Measurements from ENCODE around the gene PPP6C.
A peak's percentile ranks its signal among the peaks of the same experiment; 100 is the strongest.
"Not testable (repeated sequence)": the region's sequence is repeated elsewhere in the genome, so short reads cannot be mapped to it uniquely, and the experiment has no call there.

The PPP6C gene

GRCh38 chr9:125189361-125190289 is at the start of gene PPP6C:
TSS of gene PPP6C (minus strand) at chr9:125189803. CDS start at chr9:125189718, 85 bp downstream.
- peak; percentile 84 for DNase-seq

- DNase-seq = no peak
Measured at GRCh38 chr9:125238915-125239446, 49.4 kb upstream of the PPP6C start.

DNA sequence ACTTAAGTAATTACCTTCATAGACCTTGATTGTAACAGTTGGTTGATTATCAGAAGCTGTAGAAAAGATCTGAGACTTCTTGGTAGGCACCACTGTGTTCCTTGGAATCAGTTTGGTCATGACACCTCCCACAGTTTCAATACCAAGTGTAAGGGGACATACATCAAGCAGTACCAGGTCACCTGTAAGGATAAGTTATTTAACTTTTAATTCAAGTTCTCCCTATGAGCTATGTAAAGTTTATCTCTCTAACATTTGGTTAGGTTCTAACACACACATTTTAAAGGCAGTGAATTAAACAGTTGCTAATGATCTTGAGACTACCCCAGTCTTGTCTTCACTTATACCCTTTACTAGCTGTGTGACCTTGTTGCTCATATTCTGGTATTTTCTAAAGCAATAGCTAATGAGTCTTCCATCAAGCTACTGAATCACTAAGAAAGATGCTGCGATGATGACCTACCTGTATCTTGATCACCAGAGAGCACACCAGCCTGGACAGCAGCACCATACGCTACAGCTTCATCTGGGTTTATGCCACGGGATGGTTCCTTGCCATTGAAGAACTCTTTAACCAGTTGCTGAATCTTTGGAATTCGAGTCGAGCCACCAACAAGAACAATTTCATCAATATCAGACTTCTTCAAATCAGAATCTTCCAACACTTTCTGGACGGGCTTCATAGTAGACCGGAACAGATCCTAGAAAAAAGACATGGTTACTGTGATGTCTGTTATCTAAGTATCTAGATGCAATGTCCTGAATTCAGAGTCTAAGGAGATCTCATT is 48.7 kb upstream of the PPP6C start:
- no peak for DNase-seq

DNA sequence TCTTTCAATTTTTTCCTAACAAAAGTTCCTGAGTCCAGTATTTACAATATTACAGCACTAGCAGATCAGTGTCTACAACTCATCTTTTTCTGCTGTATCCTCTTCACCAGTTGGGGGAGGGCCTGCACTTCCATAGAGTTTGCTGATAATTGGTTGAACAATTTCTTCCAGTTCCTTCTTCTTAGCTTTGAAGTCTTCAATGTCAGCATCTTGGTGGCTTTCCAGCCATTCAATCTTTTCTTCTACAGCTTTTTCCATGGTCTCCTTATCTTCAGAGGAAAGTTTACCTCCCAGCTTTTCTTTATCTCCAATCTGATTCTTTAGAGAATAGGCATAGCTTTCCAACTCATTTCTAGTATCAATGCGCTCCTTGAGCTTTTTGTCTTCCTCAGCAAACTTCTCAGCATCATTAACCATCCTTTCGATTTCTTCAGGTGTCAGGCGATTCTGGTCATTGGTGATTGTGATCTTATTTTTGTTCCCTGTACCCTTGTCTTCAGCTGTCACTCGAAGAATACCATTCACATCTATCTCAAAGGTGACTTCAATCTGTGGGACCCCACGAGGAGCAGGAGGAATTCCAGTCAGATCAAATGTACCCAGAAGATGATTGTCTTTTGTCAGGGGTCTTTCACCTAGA is 47.0 kb upstream of the PPP6C start:
- not testable (repeated sequence) for DNase-seq

DNA sequence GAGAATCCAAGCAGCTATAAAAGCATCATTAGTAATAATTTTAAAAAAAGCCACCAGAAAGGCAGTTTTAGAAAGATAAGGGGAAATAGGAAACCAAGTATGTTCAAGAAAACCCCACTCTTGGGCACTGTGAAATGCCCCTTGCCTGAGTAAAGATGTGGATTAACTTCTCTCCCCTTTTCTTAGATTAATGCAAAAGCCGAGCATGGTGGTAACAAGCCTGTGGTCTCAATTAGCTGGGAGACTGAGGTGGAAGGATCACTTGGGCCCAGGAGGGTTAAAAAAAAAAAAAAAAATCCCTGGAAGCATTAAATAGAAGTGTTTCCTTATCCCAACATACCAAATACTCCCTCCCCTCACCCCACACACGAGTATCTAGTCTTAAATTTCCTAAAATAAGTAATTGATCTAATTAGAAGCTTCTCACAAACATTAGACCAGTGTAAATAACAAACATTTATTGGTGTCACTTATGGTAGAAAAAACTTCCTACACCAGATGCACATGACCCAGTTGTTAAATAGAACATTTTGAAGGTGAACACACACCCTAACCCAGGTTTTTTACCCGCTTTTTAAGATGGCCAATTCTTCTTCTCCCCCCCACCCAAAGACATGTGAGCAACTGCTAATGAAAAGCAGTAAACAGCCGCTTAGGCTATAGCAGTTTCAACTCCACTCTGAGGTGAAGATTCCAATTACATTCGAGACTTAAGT is 46.4 kb upstream of the PPP6C start:
- DNase-seq = no peak

DNA sequence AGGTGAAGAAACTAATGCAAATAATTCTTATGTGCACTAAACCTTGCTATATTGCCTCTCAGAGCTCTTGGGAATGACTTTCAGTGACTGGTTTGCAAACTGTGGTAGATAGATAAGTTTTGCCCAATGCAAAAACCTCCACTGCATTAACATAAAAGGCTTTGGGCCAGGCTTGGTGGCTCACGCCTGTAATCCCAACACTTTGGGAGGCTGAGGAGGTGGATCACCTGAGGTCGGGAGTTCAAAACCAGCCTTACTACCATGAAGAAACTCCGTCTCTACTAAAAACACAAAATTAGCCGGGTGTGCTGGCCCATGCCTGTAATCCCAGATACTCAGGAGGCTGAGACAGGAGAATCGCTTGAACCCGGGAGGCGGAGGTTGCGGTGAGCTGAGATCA is 44.5 kb upstream of the PPP6C start:
- not testable (repeated sequence) for DNase-seq

- DNase-seq = no peak
Measured at GRCh38 chr9:125233678-125234077, 44.1 kb upstream of the PPP6C start.

- DNase-seq = no peak
Measured at GRCh38 chr9:125227761-125228160, 38.2 kb upstream of the PPP6C start.

GRCh38 chr9:125224858-125225257 is 35.3 kb upstream of the PPP6C start:
- not testable (repeated sequence) for DNase-seq

- no peak for DNase-seq
Measured at GRCh38 chr9:125218621-125219020, 29.0 kb upstream of the PPP6C start.

DNA sequence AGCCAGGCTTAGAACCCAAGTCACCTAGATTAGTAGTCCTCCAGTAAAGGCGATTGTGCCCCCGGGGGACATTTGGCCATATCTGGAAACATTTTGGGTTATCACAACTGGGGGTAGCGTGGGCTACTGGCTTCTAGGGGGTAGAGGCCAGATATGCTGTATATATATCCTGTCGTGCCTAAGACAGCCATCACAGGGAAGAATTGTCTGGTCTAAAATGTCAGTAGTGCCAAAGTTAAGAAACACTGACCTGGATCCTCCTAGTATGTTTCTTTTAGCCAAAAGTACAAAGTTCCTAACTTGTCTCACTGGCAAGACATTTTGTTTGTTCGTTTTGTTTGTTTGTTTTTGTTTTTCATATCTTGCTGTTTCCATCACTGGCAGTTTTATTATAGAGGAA is 24.6 kb upstream of the PPP6C start:
- DNase-seq = no peak

DNA sequence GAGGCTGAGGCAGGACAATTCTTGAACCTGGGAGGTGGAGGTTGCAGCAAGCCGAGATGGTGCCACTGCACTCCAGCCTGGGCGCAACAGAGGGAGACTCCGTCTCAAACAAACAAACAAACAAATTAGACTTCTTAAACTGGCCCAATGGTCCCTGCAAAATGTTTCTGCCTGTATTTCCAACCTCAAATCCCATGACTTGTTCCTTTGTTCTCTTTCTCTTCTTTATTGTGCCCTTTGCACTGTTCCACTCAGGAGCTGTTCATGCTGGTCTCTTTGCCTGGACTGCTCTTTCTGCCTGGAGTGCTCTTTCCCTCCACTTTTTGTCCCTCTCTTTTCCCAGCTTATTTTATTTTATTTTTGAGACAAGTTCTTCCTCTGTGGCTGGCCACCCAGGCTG is 14.9 kb upstream of the PPP6C start:
- no peak for DNase-seq

DNA sequence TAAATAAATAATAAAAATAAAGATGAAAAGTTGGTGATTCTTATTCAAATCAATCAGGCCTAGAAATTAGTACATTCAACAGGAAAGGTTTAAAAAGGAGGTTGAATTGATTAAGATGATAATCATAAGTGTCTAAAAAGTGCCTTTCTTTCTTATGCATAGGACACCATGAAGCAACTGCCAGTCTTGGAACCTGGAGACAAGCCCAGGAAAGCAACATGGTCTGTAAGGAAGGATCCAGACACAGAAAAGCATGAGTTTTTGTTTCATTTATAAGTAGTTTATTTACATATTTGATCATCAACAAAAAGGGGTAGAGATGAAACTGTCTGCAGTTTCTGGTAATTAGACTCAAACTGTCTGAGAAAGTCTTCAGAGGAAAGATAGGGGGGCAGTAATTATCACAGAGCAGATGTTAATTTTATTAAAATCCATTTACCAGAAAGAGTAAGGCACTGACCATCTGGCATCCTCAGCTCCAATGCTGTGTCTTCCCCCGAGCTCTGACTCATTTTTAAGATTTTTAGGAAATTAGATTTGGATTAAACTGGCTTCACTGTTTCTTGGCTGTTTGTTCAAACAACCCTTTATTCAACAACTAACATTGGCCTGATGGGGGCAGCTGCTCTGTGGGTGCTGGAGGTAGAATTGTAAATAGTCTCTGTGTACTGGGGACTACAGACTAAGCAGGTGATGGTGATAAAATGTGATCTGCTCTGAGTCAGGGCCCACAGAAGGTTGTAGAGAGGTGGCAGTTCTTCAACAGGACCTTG is 13.4 kb upstream of the PPP6C start:
- DNase-seq = no peak

- peak; percentile 39 for DNase-seq
Measured at GRCh38 chr9:125200216-125201047, 10.8 kb upstream of the PPP6C start, which contains the start of gene RABEPK. TSS of gene RABEPK (plus strand) at chr9:125200542. CDS start at chr9:125203014, 2,472 bp downstream.

- not testable (repeated sequence) for DNase-seq
Measured at GRCh38 chr9:125195591-125195990, 6.0 kb upstream of the PPP6C start.

DNA sequence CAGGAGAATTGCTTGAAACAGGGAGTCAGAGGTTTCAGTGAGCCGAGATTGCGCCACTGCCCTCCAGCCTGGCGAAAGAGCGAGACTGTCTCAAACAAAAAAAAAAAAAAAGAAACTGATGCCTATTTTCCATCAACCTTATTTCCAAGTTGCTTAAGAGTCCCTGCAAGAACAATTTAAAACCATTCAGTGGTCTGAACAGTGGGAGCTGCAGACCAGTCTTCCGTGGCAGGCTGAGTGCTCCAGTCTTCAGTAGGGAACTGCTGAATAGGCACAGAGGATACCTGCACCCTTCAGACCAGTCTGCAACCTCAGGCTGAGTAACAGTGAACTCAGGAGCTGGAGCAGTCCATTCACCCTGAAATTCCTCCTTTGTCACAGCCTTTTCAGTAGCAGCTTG is 4.9 kb upstream of the PPP6C start:
- DNase-seq = not testable (repeated sequence)

DNA sequence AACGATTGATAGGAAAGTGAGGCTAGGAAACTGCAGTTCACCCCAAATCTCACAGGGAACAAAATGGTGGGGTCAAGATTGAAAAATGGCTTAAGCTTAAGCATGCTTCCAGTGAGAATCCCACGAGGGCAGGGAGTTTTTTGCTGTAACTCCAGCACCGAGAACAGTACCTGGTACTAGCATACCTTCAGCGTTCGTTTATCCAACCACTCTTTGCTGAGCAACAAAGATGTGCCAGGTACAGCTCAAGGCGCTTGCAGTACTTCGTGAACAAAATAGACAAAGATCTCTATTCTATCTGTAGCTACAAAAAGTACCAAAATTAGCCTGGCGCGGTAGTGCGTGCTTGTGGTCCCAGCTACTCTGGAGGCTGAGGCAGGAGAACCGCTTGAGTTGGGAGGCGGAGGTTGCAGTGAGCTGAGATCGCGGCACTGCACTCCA is 778 bp upstream of the PPP6C start:
- no peak for DNase-seq

GRCh38 chr9:125189011-125189360 is 617 bp downstream of the PPP6C start:
- DNase-seq = no peak

DNA sequence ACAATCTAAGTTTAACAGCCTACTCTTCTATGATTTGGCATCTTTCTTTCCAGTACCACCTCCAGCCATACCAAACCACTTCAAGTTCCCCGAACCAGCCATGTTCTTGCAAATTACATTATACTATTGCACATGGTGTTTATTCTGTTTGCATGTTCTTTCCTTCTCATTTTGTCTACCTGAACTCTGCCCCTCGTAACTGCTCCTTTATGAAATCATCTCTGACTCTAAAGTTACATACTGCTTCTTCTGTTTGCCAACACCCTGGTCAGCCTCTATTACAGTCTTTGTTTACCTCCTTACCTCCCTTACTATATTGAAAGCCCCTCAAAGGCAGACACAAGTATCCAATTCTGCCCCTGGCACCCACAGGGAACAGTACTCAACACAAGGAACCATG is 6.0 kb downstream of the PPP6C start:
- DNase-seq = no peak

- no peak for DNase-seq
Measured at GRCh38 chr9:125183054-125183453, 6.5 kb downstream of the PPP6C start.

GRCh38 chr9:125181756-125182155 is 7.8 kb downstream of the PPP6C start:
- DNase-seq = not testable (repeated sequence)
